SK-N-SH treated with all-trans-retinoic acid at 6 μM for 48 hours (cell line): ENCODE measurements around the gene VAT1.
"Not testable (repeated sequence)": the region's sequence is repeated elsewhere in the genome, so short reads cannot be mapped to it uniquely, and the experiment has no call there.

Source experiments
- ATAC-seq: fragments of 200-7000 bp; cut with Tn5 transposase; 3 replicates; pipeline ENCODE4 v1.9.1; 2020; ENCODE audit warnings: mild to moderate bottlenecking, moderate library complexity
- ARNTL ChIP-seq: fragments of 450-650 bp; formaldehyde crosslinking; IDR thresholded peaks from 2 replicates; pipeline ENCODE4 v1.5.0; 2020; ENCODE audit warnings: low read depth, mild to moderate bottlenecking, moderate library complexity, borderline replicate concordance
- BACH2 ChIP-seq: fragments of 250-450 bp; sonication (Bioruptor Pico); IDR thresholded peaks from 2 replicates; pipeline ENCODE4 v1.9.0; 2021; ENCODE audit warnings: mild to moderate bottlenecking, borderline replicate concordance
- CREB5 ChIP-seq: fragments of 250-450 bp; sonication (Bioruptor Pico); IDR thresholded peaks from 2 replicates; pipeline ENCODE4 v1.5.1; 2020; ENCODE audit warnings: low read depth, mild to moderate bottlenecking, moderate library complexity
- CSDC2 ChIP-seq: fragments of 250-450 bp; sonication (Bioruptor Pico); IDR thresholded peaks from 2 replicates; pipeline ENCODE4 v1.5.0; 2020; ENCODE audit warnings: mild to moderate bottlenecking, moderate library complexity
- CSRNP3 ChIP-seq: fragments of 250-450 bp; sonication (Bioruptor Pico); IDR thresholded peaks from 2 replicates; pipeline ENCODE4 v1.5.1; 2021; ENCODE audit warnings: mild to moderate bottlenecking, moderate library complexity
- ESRRG ChIP-seq: fragments of 250-450 bp; sonication (Bioruptor Pico); IDR thresholded peaks from 2 replicates; pipeline ENCODE4 v1.6.1; 2021; ENCODE audit warnings: mild to moderate bottlenecking
- GLIS3 ChIP-seq: fragments of 250-450 bp; sonication (Bioruptor Pico); IDR thresholded peaks from 2 replicates; pipeline ENCODE4 v1.5.0; 2020; ENCODE audit warnings: mild to moderate bottlenecking, moderate library complexity
- OSR1 ChIP-seq: fragments of 250-450 bp; sonication (Bioruptor Pico); IDR thresholded peaks from 2 replicates; pipeline ENCODE4 v1.8.0; 2022; ENCODE audit warnings: moderate library complexity, mild to moderate bottlenecking, inconsistent platforms
- PATZ1 ChIP-seq: fragments of 250-450 bp; sonication (Bioruptor Pico); IDR thresholded peaks from 2 replicates; pipeline ENCODE4 v1.8.0; 2020; ENCODE audit warnings: mild to moderate bottlenecking, moderate library complexity, borderline replicate concordance
- POU6F1 ChIP-seq: fragments of 250-450 bp; sonication (Bioruptor Pico); IDR thresholded peaks from 2 replicates; pipeline ENCODE4 v1.8.0; 2021; ENCODE audit warnings: low read depth, mild to moderate bottlenecking, moderate library complexity, borderline replicate concordance
- PPARA ChIP-seq: fragments of 250-450 bp; sonication (Bioruptor Pico); IDR thresholded peaks from 2 replicates; pipeline ENCODE4 v1.5.0; 2020; ENCODE audit warnings: mild to moderate bottlenecking, borderline replicate concordance
- RARB ChIP-seq: fragments of 250-450 bp; sonication (Bioruptor Pico); IDR thresholded peaks from 2 replicates; pipeline ENCODE4 v1.8.0; 2021; ENCODE audit warnings: mild to moderate bottlenecking, moderate library complexity
- SNAI2 ChIP-seq: fragments of 250-450 bp; sonication (Bioruptor Pico); IDR thresholded peaks from 2 replicates; pipeline ENCODE4 v1.5.0; 2020; ENCODE audit warnings: mild to moderate bottlenecking, moderate library complexity
- TCF4 ChIP-seq: fragments of 250-450 bp; sonication (Bioruptor Pico); IDR thresholded peaks from 2 replicates; pipeline ENCODE4 v1.8.0; 2021; ENCODE audit warnings: mild to moderate bottlenecking, moderate library complexity, borderline replicate concordance
- TOX ChIP-seq: fragments of 250-450 bp; sonication (Bioruptor Pico); IDR thresholded peaks from 2 replicates; pipeline ENCODE4 v1.8.0; 2021; ENCODE audit warnings: mild to moderate bottlenecking, moderate library complexity, borderline replicate concordance
- TSHZ2 ChIP-seq: fragments of 250-450 bp; sonication (Bioruptor Pico); IDR thresholded peaks from 2 replicates; pipeline ENCODE4 v1.5.0; 2020; ENCODE audit warnings: mild to moderate bottlenecking, moderate library complexity
- ZC3H10 ChIP-seq: fragments of 250-450 bp; sonication (Bioruptor Pico); IDR thresholded peaks from 2 replicates; pipeline ENCODE4 v1.5.1; 2021; ENCODE audit warnings: mild to moderate bottlenecking, moderate library complexity
- ZFP3 ChIP-seq: fragments of 250-450 bp; sonication (Bioruptor Pico); IDR thresholded peaks from 2 replicates; pipeline ENCODE4 v1.5.0; 2020; ENCODE audit warnings: mild to moderate bottlenecking, moderate library complexity
- ZFP30 ChIP-seq: fragments of 450-650 bp; formaldehyde crosslinking; IDR thresholded peaks from 2 replicates; pipeline ENCODE4 v1.5.0; 2022; ENCODE audit warnings: mild to moderate bottlenecking, moderate library complexity
- ZNF565 ChIP-seq: fragments of 450-650 bp; formaldehyde crosslinking; conservative IDR thresholded peaks from 2 replicates; pipeline ENCODE4 v1.5.0; 2020; ENCODE audit warnings: low read depth, mild to moderate bottlenecking, moderate library complexity
- ZNF70 ChIP-seq: fragments of 450-650 bp; formaldehyde crosslinking; IDR thresholded peaks from 2 replicates; pipeline ENCODE4 v1.5.0; 2020; ENCODE audit warnings: mild to moderate bottlenecking, moderate library complexity
- ZNF8 ChIP-seq: fragments of 450-650 bp; formaldehyde crosslinking; IDR thresholded peaks from 2 replicates; pipeline ENCODE4 v1.5.0; 2020; ENCODE audit warnings: mild to moderate bottlenecking, moderate library complexity

The VAT1 gene

GRCh38 chr17:42999003-42999525 is 23.1 kb downstream of the VAT1 start:
- no peak for TF ChIP-seq ARNTL (CRISPR knock-in tag)
- TF ChIP-seq TOX (CRISPR knock-in tag), result no peak
- TF ChIP-seq TCF4, result no peak
- no peak for TF ChIP-seq RARB
- TF ChIP-seq PATZ1 (CRISPR knock-in tag), result no peak
- TF ChIP-seq ZFP30 (CRISPR knock-in tag), result no peak
- no peak for TF ChIP-seq CREB5
- TF ChIP-seq PPARA (CRISPR knock-in tag), result no peak
- no peak for TF ChIP-seq TSHZ2 (CRISPR knock-in tag)
- TF ChIP-seq ZNF70 (CRISPR knock-in tag), result no peak
- no peak for TF ChIP-seq ZC3H10
- no peak for TF ChIP-seq ZFP3 (CRISPR knock-in tag)
- TF ChIP-seq CSRNP3 (CRISPR knock-in tag), result no peak
- TF ChIP-seq BACH2 (CRISPR knock-in tag), result no peak
- no peak for TF ChIP-seq OSR1
- no peak for ATAC-seq

GRCh38 chr17:42997984-42998938 is 23.9 kb downstream of the VAT1 start, which contains the start of gene RPL27:
Gene RPL27 (plus strand): TSS chr17:42998419. CDS start chr17:42998751, 332 bp downstream.
- peak; percentile 96 for ATAC-seq
- no peak for TF ChIP-seq RARB
- 0 out of 2 replicates have a peak, but pooled peaks have one; percentile 43 for TF ChIP-seq ZFP3 (CRISPR knock-in tag)

- peak; percentile 4 for ATAC-seq
- TF ChIP-seq SNAI2 (CRISPR knock-in tag), result no peak
- peak; percentile 65 for TF ChIP-seq ZNF70 (CRISPR knock-in tag)
Observed at GRCh38 chr17:42997390-42997983, 24.7 kb downstream of the VAT1 start.

- not testable (repeated sequence) for ATAC-seq
Observed at GRCh38 chr17:42993913-42994312, 28.3 kb downstream of the VAT1 start.

- ATAC-seq, result no peak
- TF ChIP-seq OSR1 (no peak), TCF4 (no peak), POU6F1 (no peak), GLIS3 (CRISPR knock-in tag) (no peak), ZNF70 (CRISPR knock-in tag) (no peak), ESRRG (CRISPR knock-in tag) (no peak), ZNF8 (CRISPR knock-in tag) (no peak), CSDC2 (CRISPR knock-in tag) (no peak), TOX (CRISPR knock-in tag) (no peak), PATZ1 (CRISPR knock-in tag) (no peak), ZFP3 (CRISPR knock-in tag) (no peak), BACH2 (CRISPR knock-in tag) (no peak), ZNF565 (no peak), ZFP30 (CRISPR knock-in tag) (no peak)
Observed at GRCh38 chr17:42992872-42993271, 29.3 kb downstream of the VAT1 start.
